Lung (tissue), 12 donors: ENCODE data around the gene MAPK8IP3. TPM values are rescaled to one million over a fixed set of nuclear protein-coding genes. Genes with fewer than 3 reads are reported as not detected.

Experiments used
- ATAC-seq: fragments of 200-7000 bp; cut with Tn5 transposase; one replicate; pipeline ENCODE4 v1.9.1; 2020; ENCODE audit warnings: moderate number of reproducible peaks; ENCODE audit not compliant: insufficient read depth, low FRiP score
- DNase-seq, 3 donors: peaks; one replicate each; pipeline ENCODE4 v3.0.0-alpha.2; 2013 to 2017
- H3K27ac ChIP-seq, 2 donors: one replicate each; pipeline ENCODE4 v1.5.1; 2013; ENCODE audit warnings: mild to moderate bottlenecking in 2 of 2, moderate library complexity in 2 of 2, control low read depth in 1 of 2, inconsistent platforms in 1 of 2, low read depth in 1 of 2, low read length in 1 of 2
- H3K27me3 ChIP-seq, 3 donors: one replicate each; pipeline ENCODE4 v1.5.1; 2013; ENCODE audit warnings: low read length in 2 of 3; ENCODE audit not compliant: control insufficient read depth in 3 of 3, insufficient read depth in 3 of 3
- H3K36me3 ChIP-seq, 4 donors: one replicate each; pipeline ENCODE4 v1.5.1; 2013; ENCODE audit warnings: low read length in 4 of 4, mild to moderate bottlenecking in 1 of 4, moderate library complexity in 1 of 4; ENCODE audit not compliant: control insufficient read depth in 4 of 4, insufficient read depth in 4 of 4
- H3K4me1 ChIP-seq, 5 donors: one replicate each; pipeline ENCODE4 v1.5.1; 2013; ENCODE audit warnings: low read length in 5 of 5, mild to moderate bottlenecking in 2 of 5, moderate library complexity in 1 of 5; ENCODE audit not compliant: control insufficient read depth in 5 of 5, insufficient read depth in 5 of 5
- H3K4me3 ChIP-seq: one replicate; pipeline ENCODE4 v1.5.1; 2013; ENCODE audit warnings: mild to moderate bottlenecking, control low read depth, moderate library complexity
- H3K9ac ChIP-seq, 2 donors: one replicate each; pipeline ENCODE4 v1.5.1; 2013; ENCODE audit warnings: low read length in 2 of 2, control low read depth in 1 of 2; ENCODE audit not compliant: insufficient read depth in 1 of 2
- H3K9me3 ChIP-seq, 4 donors: one replicate each; pipeline ENCODE4 v1.5.1; 2013; ENCODE audit warnings: low read length in 3 of 4, mild to moderate bottlenecking in 1 of 4, moderate library complexity in 1 of 4; ENCODE audit not compliant: control insufficient read depth in 4 of 4, insufficient read depth in 3 of 4
- CTCF ChIP-seq: IDR thresholded peaks from 2 replicates; pipeline ENCODE4 v1.5.1; 2012; ENCODE audit warnings: mild to moderate bottlenecking; ENCODE audit errors: control extremely low read depth, extremely low read depth
- WGBS, 2 donors: extraction: QIAGEN DNeasy Blood & Tissue Kit; methylation state at CpG; one replicate each; pipeline ENCODE4 v1.1.7; 2013; 5-methylcytosine and 5-hydroxymethylcytosine counted together
- polyA plus RNA-seq, 2 donors: library from polyadenylated mRNA; stranded (reverse); fragments of 200-250 nt; gene quantifications; one replicate each; pipeline ENCODE4 v1.2.1, GENCODE V29; 2013
- total RNA-seq, 2 donors: library from RNA; depleted of rRNA in 1 of 2; stranded (reverse); fragments of >200 nt in 1 of 2; gene quantifications; one replicate each; pipeline ENCODE4 v1.2.1, GENCODE V29; 2014 to 2021
- donor health status: control.
- donor health status: control.
- donor health status: Bipolar disorder and iron deficiency.
- donor health status: healthy.
- donor health status: DM: yes; HTN: yes; CAD: no.

The MAPK8IP3 gene
- total and polyA plus RNA-seq, 4 donors = 40.3 to 76.7 (median 63.6) TPM

GRCh38 chr16:1740781-1741490 is 34.9 kb downstream of the MAPK8IP3 start:
- H3K4me1 ChIP-seq = no peaks in the 10 kb centered on the region
- no peak overlapping the region for H3K4me3 ChIP-seq
- peaks cover 0 to 3% (median 0%) of the 10 kb centered on the region in 4 donors for H3K9me3 ChIP-seq
- no peak overlapping the region for H3K9ac ChIP-seq
- TF ChIP-seq CTCF = no peak
- ATAC-seq = no peak
- 95 to 98% methylated on average over 30 of the region's 30 CpGs for WGBS, 2 donors
- no peak for DNase-seq
- no peaks in the 10 kb centered on the region for H3K27me3 ChIP-seq
- no peak overlapping the region for H3K27ac ChIP-seq
- peaks cover 3 to 42% (median 13%) of the 10 kb centered on the region in 4 donors for H3K36me3 ChIP-seq

- peaks cover 0 to 2% (median 0%) of the 10 kb centered on the region in 4 donors for H3K9me3 ChIP-seq
- no peak overlapping the region for H3K27ac ChIP-seq
- TF ChIP-seq CTCF = no peak
- DNase-seq (no peak), ATAC-seq (no peak)
- 96% methylated on average over 17 to 19 of the region's 19 CpGs for WGBS, 2 donors
- H3K4me3 ChIP-seq = no peak overlapping the region
- no peaks in the 10 kb centered on the region for H3K4me1 ChIP-seq
- H3K36me3 ChIP-seq = peaks cover 3 to 46% (median 12%) of the 10 kb centered on the region in 4 donors
- H3K27me3 ChIP-seq = no peaks in the 10 kb centered on the region
- H3K9ac ChIP-seq = no peak overlapping the region
Measured at GRCh38 chr16:1741553-1742165, 35.7 kb downstream of the MAPK8IP3 start.

GRCh38 chr16:1743376-1744337 is 37.7 kb downstream of the MAPK8IP3 start:
- Histone ChIP-seq H3K27me3 (no peaks in the 10 kb centered on the region), H3K27ac (no peak overlapping the region), H3K9me3 (no peaks in the 10 kb centered on the region), H3K36me3 (peaks cover 7 to 63% (median 12%) of the 10 kb centered on the region in 4 donors), H3K4me1 (no peaks in the 10 kb centered on the region), H3K4me3 (no peak overlapping the region), H3K9ac (no peak overlapping the region)
- no peak for DNase-seq
- 92 to 93% methylated on average over 32 of the region's 32 CpGs for WGBS, 2 donors
- ATAC-seq = no peak
- no peak for TF ChIP-seq CTCF
